GM18498 (cell line): ENCODE measurements around the gene PTPN7.
"Not testable (repeated sequence)": the region's sequence is repeated elsewhere in the genome, so short reads cannot be mapped to it uniquely, and the experiment has no call there.

Source experiments
- ATAC-seq: cut with Tn5 transposase; IDR thresholded peaks from one replicate; pipeline ENCODE4 v1.9.1; 2021; ENCODE audit warnings: mild to moderate bottlenecking, moderate library complexity; ENCODE audit not compliant: unreplicated experiment

The PTPN7 gene

DNA sequence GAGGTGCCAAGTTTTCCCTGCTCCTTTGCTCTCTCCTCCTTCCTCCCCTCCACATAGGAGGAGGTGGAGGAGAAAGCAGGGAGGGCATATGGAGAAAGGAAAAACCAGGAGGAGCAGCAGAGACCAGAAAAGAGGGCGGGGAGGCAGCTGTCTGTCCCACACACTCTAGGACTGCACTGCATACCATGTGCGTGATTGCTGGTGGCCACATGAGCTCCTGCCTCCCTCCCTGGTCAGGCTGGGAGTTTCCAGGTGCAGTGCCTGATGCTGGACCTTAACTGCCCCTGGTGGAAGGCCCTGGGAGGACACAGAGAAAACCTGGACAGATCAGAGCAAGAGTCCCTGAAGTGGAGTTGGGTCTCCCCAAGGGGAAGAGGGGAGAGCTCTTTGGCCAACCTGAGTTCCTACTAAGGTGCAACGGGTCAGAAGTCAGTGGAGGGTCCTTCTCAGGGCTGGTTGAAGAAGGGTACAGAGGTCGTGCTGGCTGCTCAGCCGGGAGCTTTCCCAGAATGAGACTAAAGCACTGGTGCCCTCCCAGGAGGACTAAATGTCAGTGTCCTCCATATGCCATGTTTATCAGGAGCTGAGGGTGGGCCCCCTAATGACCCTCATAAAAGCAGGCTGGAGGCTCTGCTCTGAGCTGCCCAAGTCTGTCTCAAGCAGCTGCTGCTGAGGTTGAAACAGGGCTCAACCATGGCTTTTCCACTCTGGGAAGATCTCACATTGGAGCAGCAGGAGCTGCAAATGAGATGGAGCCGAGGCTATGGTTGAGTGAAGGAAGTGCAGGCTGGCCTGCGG, 29.7 kb upstream of the PTPN7 start:
- no peak for ATAC-seq

DNA sequence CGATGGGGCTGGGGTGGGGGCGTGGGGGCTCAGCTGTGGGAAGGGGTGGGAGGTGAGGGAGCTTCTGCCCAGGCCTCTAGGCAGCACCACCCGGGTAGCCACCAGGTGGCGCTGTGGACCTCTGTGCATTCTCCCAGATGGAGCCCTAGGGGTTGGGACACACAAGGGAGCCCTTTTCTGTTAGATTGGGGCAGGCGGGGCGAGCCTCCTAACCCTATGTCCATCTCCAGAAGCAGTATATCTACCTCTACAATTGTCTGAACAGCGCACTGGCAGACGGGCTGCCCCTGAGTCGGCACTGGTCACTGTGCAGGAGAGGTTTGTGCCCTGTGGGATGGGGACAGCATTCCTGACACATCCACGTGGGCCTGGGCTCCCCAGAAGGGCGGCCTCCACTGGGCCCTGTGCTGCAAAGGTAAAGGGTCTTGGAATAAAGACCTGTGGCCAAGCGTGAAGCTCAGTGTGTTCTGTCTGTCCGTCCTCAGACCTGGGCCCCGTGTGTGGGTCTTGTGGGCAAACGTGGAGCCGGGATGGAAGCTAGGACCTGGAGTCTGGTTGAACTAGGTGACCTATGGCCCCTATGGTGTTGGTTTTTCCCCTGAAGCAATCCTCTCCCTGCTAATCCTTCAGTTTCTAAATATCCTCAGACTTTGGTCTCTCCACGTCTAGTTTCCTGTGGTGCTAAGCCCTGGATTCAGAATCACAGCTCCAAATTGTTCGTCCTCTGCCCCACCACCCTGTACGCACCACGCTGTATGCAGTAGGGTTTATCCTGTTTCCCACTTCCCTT, 28.8 kb upstream of the PTPN7 start:
- no peak for ATAC-seq

DNA sequence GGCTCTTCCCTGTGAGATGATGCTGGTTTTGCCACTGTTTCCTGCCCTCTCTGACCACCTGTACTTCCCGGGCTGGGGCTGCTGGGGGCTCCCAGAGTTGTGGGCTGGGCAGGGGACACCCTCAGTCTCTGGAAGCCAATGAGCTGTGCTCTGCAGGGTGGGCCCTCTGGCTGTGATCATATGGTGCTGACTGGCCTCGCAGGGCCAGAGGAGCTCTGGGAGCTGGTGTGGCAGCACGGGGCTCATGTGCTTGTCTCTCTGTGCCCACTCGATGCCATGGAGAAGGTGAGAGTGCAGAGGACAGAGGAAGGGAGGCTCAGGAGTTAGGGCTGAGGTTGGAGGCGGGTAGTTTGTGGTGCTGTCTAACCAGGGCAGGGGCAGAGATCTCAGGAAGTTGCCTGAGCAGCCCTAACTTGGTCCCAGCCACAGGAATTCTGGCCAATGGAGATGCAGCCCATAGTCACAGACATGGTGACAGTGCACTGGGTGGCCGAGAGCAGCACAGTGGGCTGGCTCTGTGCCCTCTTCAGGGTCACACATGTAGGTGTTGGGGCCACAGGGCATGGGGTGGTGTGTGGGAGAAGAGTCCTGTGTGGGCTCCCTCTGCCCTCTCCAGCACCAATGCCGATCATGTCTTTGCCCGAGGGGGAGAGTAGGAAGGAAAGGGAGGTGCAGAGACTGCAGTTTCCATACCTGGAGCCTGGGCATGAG, 27.4 kb upstream of the PTPN7 start:
- no peak for ATAC-seq

DNA sequence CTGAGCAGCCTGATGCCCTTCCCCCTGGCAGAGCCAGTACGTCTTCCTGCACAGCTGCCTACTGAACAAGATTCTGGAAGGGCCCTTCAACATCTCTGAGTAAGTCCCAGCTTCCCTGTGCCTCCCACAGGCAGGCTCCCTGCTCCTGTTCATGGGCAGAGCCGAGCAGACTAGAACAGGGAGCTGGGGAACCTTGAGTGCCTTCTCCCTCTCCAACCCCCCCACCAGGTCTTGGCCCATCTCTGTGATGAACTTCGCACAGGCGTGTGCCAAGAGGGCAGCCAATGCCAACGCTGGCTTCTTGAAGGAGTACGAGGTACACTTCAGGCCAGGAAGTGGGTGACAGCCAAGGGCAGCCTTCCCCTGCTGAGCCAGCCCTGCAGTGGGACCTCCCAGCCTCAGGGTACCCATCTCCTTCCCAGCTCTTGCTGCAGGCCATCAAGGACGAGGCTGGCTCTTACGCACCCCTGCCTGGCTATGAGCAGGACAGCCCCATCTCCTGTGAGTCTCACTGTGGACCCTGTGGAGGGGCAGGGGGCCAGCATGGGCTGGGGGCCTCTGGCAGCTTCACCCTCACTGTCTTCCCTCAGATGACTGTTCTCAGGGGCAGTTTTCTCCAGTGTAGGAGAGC, 26.8 kb upstream of the PTPN7 start:
- ATAC-seq, result no peak

DNA sequence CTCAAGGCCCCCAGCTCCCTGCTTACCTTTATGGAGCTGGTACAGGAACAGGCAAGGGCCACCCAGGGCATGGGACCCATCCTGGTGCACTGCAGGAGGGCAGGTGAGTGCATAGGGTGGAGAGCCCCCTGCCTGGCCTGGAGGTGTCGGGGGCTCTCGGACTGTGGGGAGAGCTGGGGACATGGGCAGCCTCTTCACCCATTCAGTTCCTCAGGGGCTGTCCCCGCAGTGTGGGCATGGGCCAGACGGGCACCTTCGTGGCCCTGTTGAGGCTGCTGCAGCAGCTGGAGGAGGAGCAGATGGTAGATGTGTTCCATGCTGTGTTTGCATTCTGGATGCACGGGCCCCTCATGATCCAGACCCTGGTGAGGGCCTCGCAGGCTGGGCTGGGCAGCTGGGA, 25.9 kb upstream of the PTPN7 start:
- ATAC-seq, result no peak

DNA sequence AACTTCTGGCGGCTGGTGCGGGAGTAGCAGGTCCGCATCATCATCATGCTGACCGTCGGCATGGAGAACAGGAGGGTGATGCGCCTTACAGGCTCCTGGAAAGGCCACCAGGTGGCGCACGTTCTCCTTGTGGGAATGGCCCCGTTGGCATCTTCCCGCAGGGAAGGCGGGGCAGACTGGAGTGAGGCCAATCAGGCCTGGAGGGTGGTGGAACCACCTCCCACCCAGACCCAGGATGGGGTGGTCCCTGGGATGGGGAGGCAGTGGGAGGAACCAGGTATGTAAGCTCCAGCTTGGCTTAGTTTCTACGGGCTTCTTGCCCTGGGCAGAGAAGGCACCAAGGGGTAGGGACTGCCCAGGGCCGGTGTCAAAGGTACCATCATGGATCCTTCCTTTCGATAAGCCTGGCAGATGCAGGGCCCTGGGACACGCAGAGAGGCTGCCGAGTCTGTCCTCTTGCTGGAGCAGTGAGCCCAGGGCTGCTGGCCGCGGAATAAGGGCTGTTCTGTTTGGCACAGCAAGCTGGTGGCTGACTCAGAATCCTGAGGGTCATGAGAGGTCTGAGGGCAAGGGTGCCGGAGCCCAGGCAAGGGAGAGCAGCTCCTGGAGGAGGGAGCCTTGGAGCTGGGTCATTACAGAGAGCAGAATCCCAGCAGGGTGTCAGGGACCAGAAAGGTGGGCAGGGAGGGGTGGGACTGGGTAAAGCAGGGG, 24.5 kb upstream of the PTPN7 start:
- ATAC-seq, result no peak

DNA sequence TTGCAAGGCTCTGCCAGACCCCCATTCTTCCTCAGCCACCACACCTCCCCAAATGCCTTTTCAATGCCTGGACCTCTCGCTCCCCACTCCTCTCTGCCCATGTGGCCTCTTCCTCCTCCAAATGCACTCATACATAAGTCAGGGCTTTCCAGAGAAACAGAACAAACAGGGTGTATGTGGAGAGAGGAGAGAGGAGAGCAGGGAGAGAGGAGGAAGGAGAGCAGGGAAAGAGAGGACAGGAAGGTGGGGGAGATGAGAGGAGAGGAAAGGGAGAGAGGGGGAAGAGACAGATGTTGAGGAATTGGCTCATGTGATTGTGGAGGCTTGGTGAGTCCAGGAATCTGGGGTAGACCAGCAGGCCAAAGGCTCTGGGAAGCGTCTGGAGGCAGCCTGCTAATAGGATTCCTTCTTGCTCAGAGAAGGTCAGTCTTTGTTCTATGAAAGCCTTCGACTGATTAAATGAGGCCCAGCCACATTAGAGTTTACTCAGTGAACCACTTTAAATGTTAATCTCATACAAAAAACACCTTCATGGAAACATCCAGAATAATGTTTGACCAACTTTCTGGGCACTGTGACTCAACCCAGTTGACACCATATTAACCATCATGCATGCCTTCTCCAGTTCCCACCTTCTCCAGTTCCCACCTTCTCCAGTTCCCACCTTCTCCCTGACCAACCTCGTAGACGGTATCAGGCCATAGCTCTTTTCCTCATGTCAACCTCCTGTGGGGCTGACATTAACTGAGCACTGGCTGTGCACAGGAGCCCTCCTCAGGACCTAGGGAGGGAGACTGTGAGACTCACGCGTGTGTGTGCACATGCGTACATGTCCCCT, 21.9 kb upstream of the PTPN7 start:
- ATAC-seq, result no peak

DNA sequence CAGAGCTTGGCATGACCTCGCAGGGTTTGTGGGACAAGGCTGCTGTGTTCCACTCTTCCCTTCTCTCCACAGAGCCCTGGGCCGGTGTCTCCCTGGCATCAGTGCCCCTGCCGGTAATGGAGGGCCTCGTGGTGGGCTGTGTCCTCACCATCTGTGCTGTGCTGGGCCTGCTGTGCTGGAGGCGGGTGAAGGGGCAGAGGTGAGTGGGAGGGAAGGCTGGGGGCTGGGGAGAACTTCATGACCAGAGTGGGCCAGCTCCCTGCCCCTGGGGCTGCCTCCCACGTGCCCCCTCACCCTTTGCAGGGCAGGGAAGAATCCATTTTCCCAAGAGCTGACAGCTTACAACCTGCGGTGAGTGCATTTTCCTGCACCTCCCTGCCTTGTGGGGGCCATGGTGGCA, 21.2 kb upstream of the PTPN7 start:
- ATAC-seq, result no peak

DNA sequence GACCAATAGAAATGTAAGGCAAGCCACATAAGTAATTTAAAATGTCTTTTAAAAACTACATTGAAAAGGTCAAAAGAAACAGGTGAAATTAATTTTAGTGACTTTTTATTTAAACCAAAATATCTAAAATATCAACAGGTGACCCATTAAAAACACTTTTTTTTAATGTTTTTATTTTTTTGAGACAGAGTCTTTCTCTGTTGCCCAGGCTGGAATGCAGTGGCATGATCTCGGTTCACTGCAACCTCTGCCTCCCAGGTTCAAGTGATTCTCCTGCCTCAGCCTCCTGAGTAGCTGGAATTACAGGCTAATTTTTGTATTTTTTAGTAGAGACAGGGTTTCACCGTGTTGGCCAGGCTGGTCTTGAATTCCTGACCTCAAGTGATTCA, 20.3 kb upstream of the PTPN7 start:
- ATAC-seq, result not testable (repeated sequence)

DNA sequence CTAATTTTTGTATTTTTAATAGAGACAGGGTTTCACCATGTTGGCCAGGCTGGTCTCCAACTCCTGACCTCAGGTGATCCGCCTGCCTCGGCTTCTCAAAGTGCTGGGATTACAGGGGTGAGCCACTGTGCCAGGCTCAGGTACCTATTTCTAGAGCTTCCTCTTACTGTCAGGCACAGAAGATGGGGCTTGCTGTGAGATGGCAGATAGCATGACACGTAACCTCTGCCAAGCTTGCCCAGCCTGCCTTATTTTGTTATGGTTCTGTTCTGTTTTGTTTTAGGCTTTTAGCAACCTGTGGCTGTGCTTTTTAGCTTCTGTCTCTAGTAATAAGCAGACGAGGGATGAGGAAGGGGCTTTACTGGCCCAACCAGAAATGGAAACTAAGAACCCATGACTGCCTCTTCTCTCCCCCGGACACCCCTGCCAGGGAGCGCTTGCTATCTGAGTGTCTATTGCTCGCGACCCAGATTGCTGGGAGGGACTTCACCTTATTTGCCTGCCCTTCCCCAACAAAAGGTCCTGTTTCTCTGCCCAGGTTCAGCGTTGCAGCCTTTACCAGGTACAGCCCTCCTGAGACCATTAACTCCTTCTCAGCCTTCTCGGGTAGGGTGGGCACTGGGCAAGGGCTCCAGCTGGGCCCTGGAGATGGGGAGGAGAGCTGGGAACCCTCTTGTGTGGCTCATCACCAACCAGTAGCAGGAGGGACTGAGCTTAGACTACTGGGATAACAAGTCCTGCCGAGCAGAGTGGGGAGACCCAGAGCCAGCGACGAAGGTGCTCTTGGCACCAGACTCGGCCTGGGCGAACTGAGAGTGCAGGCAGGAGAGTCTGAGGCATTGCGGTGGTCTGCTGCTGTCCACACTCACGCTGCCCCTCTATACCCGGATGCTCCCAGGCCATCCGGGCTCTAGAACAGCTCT, 19.7 kb upstream of the PTPN7 start:
- ATAC-seq, result no peak

DNA sequence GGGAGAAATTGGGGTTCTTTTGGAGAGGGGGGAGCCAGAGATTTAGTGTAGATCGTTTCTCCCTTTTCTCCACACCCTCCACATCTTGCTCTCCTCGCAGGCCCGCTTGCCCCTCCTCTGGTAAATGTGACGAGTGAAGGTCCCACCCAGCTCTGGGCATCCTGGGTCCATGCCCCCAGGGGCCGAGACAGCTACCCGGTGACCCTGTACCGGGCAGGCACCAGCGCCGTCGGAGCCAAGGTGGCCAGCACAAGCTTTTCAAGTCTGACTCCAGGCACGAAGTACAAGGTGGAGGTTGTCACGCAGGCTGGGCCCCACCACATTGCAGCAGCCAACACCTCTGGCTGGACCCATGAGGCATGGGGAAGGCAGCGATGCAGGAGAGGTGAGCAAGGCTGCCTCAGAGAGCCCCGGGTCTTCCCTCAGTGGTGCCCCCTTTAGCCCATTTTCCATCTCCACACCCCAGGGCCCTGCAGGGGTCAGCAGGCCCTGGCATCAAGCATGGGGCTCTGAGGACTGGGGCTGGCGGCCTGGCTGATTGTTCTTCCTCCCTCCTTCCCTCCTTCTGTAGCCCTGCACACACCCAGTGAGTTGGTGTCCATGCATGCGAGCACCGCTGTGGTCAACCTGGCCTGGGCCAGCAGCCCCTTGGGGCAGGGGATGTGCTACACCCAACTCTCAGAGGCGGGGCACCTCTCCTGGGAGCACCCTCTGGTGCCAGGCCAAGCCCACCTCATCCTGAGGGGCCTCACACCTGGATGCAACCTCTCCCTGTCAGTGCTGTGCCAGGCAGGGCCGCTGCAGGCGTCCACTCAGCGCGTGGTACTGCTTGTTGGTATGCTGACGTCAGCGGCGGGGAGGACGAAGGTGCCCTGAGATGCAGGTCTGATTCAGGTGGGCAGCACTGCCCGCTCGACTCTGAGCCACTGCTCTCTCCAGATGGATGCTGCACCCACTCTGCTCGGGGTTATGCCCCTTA, 16.8 kb upstream of the PTPN7 start:
- no peak for ATAC-seq

DNA sequence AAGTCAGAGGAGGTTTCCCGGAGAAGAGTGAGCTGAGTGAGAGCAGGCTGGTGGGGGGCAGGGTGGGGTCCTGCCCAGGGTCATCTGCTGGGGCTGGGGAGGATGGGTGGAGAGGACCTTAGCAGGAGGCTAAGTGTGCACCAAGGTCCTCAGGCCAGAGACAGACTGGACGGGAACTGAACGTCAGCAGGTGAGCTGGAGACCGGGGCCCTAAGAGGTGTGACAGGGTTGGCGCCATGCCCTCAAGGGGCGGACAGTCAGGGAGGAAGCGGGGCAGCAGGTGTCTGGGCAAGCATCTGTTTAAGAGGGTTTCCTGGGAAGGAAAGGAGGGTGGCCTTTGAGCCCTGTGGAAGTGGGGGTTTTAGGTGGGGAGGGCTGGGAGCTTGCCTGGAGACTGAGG, 13.6 kb upstream of the PTPN7 start:
- no peak for ATAC-seq

DNA sequence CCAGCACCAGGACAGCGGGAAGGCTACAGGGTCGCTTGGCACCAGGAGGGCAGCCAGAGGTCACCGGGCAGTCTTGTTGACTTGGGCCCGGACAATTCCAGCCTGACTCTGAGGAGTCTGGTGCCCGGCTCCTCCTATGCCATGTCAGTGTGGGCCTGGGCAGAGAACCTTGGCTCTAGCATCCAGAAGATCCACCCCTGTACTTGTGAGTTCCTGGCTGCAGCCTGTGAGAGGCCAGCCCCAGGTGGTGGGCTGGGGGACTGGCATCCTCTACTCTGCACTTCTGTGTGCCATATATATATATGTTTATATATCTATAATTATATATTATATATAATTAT, 11.6 kb upstream of the PTPN7 start:
- ATAC-seq, result no peak

DNA sequence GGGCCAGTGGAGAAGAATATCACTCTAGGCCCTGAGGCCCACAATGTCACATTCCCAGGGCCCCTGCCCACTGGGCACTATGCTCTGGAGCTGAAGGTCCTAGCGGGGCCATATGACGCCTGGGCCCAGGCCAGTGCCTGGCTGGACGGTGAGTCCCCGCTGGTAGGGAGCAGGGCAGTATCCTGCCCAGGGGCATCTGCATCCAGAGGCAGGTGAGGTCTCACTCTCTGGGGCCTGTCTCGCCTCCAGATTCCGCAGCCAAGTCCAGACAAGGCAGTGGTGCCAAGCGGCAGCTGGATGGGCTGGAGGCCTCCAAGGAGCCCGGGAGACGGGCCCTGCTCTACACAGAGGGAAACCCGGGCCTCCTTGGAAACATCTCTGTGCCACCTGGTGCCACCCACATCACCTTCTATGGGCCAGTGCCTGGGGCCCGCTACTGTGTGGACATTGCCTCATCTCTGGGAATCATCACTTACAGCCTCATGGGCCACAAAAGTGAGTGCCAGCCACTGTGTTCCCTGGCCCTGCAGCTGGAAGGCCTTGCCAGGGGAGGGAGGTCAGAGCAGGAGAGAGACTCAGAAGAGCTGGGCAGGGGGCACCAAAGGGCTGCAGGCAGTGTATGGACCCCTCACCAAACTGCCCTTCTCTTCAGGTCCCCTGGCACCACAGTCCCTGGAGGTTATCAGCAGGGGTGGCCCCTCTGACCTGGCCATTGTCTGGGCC, 11.1 kb upstream of the PTPN7 start:
- ATAC-seq, result no peak

DNA sequence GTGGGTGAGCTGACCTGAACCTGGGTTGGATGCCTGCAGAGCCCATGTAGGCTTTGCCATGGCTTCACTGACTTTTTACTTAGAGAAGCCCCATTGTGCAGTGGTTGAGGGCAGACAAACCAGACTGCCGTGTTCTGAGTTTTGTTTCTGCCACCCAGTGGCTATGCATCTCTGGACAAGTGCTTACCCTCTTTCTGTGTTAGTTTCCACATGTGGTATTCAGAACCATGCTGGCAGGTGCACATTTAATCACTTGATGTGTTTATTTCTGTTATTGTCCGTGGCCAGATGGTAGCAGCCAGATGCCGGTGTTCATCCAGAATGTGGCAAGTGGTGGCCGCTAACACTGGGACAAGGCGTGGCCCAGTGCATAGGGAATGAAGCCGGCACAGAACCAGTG, 10.3 kb upstream of the PTPN7 start:
- ATAC-seq, result no peak

DNA sequence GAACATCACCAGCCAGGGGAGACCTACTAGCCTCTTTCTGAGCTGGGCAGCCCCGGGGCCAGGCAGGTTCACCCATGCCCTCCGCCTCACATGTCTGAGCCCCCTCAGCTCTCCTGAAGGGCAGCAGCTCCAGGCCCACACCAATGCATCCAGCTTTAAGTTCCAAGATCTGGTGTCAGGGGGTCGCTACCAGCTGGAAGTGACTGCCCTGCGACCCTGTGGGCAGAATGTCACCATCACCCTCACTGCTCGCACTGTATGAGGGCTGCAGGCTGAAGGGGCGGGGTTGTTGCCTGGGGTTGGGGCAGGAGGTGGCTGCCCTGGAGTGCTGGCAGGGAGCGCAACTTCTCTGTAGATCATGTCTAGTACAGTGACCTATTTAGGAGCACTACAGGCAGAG, 8.5 kb upstream of the PTPN7 start:
- no peak for ATAC-seq
